GM19240 (cell line): Measurements from ENCODE around the gene PEX10.
A peak's percentile ranks its signal among the peaks of the same experiment; 100 is the strongest.

Experiments
- DNase-seq: peaks from one replicate; pipeline ENCODE4 v3.0.0; 2011; ENCODE audit warnings: low spot score; ENCODE audit not compliant: insufficient read length

PEX10 gene

DNA sequence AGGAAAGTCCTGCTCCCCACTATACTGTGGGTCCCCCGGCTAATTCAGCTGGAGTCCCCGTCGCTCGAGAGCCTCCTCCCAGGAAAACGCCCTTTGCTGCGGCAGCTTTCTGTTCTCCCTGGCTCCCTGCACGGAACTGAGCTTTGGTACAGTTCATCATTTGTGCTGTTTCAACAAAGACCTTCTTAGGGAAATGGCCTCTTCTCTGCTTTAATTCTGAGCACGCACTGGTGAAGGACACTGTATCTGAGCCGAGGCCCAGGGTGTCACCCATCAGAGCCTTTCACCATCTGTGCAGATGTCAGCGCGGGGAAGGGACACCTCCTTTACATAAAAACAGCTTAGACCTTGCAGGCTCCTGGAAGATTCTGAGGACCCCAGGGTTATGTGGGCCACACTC lies 13.5 kb upstream of the PEX10 start:
- no peak for DNase-seq

DNA sequence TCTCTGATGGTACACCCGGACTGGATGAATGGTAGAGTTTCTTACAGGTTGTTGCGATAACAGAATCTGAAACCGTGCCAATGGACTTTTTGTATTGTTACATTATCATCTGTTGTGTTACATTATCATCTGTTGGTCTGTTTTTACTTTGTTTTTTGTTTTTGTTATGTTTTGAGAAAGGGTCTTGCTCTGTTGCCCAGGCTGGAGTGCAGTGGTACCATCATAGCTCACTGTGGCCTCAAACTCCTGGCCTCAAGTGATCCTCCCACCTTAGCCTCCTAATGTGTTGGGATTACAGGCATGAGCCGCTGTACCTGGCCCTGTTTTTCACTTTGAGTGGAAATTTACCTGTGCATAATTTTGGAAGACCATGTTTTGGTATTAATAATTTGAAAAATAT lies 10.2 kb upstream of the PEX10 start:
- no peak for DNase-seq

DNA sequence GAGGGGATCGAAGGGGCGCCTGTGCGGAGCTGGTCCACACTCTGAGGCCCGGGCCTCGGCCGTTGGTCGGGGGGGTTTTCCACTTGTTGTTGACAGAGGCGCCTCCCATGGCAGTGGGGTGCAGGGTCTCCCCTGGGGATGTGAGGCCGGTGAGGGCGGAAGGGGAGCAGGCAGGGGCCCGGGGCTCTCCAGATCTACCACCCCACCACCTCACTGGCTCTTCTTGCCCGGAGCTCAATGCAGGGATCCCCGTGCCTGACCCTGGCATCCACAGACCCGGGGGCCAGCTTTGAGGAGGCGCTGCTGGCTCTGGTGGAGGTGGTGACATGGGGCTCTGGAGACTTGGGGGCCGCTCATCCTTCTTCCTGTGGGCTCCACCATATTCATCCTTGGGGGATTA lies 7.1 kb upstream of the PEX10 start:
- DNase-seq = no peak

DNA sequence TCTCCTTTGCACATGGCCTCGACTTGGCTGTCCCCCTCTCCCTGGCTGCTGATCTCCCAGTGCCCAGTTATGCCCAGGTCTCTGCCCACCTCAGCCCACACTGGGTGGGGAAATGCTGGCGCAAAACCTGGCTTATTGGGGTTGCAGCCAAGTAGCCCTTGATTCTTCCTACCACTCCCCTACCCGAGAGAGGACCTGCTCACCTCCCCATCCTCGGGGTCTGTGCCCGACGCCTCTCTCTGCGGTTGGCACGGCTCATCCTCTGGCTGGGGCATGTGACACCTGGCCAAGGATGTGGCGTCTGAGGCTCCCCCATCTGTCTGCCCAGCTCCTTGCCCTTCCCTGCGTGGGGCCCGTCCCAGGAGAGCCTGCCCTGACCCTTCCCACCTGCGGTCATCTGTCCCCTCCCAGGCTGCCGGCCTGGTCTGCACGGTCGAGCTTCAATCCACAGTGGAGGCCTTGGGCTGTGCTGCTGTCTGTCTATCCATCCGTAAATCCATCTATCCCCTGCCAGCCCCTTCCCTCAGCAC lies 6.5 kb upstream of the PEX10 start:
- no peak for DNase-seq

DNA sequence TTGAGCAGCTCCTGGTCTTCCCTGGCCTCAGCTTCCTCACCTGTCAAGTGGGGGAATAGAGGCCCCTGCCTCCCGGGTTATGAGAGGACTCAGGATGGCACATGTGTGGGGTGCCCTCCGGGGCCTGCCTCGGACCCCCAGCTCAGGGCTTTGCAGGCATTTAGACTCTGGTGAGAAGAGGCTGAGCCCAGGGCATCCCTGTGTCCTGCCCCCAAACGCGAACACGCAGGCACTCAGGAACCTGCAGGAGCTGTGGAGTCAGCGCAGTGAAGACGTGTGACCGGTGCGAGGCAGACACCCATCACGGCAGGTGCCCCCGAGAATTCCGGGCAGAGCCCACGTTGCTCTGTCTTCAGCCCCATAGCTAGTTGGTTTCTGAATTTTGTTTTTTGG lies 5.5 kb upstream of the PEX10 start:
- DNase-seq = no peak

DNA sequence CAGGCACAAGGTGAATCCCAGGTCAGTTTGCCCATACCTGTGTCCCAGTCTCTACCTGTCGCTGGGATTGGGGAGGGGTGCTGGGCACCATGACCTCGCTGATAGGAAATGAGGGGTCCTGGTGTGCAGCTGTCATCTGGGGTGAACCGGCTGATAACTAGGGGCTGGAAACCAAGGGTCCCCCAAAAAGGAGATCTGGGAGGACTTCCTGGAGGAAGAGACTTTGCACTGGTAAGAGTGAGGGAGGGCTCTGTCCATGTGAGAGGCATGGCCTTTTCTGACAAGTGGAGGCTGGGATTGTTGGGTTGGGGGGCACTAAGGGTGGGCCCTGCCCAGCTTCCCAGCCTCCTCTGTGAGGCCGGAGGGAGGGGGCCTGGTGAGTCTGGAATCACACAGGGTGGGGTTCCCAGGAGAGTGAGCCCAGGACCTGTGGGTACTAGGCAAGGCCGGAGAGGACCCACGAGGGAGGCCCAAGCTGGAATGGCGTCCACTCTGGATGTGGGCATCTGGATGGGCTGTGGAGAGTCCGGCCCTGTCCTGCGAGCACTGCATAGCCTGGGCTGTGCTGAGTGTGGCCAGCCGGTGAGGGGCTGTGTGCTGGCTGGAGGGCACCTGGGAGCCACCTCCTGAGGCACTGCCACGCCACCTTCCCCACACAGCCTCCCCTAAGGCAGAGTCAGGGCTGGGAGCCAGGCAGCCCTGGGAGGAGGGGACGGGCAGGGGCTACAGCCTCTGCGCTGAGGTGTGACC lies 4.9 kb upstream of the PEX10 start:
- no peak for DNase-seq

DNA sequence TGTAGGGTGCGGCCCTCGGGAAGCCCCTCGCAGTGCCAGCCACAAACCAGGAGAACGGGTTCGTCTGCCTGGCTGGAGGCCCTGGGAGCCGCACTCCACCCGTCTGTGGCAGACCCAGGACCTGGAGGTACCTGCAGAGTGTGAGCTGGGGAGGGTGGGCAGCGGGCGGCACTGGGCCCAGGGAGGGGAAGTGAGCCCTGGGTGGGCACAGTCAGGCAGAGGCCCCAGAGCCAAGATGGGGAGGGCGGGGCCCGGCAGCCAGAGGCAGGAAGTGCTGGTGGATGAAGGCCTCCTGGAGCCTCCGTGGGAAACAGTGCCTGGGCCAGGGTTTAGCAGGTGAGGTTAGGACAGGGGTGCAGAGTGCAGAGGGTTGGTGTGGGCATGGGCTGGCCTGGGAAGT lies 4.0 kb upstream of the PEX10 start:
- DNase-seq = no peak

DNA sequence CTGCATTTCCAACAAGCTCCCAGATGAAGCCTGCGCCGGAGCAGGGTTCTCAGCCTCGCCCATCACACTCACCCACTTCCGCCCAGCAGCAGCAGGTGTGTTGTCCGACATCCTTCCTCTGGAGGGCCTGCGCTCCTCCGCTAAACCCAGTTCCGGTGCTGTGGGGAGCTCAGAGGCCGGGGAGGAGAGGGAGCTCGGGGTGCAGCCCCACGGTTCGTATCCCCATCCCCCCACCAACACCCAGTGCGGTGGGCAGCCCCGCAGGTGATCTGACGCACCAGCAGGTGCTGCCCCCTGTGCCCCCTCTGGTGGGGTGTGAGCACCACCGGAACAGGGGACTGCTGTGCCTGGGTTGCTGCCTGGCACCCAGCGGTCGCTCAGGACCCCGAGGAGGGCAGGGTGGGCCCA lies 3.4 kb upstream of the PEX10 start:
- no peak for DNase-seq

DNA sequence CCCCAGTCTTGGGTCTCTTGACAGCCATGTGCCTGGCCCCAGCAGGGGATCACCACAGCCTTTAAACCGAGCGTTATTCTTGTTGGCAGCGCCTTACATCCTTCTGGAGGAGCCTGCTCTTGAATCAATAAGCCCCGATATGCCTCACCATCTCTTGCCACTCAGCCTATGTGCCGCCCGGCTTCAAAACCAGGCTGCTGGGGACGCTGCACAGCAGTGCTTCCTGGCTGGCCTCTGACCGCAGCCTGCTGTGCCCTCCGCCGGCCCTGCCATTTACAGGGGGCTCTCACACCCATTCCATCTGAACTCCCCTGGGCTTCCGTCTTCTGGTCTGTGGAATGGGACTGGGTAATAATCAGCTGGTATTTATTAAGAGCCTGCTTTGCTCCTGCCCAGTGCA lies 3.0 kb upstream of the PEX10 start:
- DNase-seq = no peak

DNA sequence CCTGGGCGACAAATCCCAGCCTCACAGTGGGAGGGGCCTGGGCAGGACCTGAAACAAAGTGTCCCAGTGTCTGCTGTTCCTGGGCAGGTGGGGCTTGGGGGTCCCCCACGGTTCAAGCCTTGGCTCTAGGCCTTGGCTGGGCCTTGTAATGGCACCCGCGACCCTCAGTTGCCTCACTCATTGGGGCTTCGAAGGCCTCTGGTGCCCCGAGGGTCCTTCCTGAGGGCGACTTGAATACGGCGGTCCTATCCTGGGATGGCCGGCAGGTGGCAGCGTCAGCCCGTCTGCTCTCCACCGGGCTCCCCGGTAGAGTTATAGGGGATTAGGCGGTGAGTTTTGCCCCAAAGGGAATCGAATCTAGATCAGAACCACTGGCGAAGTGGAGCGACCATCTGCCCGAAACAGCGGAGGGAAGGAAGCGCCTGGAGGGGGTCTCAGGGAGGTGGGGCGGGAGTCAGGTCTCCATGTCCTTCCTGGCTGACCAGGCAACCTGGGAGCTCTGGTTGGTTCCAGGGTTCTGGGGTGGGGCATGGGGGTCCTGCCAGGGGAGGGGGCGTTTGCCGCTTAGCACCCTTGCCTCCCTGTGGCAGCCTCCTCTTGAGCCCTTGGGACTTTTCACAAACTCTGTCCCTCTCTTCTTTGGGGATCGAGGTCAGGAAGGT lies 2.1 kb upstream of the PEX10 start:
- peak; percentile 93 for DNase-seq

DNA sequence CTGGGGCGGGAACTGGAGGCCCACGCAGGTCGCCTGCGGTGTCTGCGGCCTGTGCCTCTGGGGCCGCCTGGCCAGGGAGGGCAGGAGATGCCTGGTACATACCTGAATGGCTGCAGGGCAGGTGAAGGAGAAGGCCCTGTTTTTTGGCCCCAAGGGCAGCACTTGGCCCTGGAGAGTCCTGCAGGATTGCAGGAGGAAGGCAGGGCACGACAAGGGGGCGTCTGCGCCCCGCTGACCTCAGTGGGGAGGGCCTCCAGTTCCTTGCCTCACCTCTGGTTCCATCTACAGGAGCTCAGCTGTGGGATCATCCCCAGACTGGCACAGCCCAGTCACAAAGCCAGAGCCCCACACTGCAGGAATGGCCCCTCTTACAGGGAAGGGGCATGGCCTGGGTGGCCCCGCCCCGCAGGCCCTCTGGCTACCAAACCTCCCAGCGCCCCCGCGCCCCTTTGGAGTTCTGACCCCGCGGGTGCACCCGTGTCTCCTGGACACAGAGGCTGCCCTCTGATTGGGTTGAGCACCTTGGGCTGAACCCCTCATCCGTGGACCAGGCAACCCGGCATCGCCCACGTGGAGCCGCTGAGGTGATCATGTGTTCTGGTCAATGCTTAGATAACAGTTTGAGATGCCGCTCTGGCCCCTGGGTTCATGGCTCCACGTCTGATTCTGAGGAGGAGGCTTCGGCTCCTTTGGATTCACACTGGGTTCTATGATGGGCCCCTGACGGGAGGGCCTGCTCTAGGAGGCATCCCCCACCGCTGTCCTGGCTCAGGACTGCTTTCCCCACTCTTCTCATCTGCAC lies 1.3 kb upstream of the PEX10 start:
- no peak for DNase-seq

DNA sequence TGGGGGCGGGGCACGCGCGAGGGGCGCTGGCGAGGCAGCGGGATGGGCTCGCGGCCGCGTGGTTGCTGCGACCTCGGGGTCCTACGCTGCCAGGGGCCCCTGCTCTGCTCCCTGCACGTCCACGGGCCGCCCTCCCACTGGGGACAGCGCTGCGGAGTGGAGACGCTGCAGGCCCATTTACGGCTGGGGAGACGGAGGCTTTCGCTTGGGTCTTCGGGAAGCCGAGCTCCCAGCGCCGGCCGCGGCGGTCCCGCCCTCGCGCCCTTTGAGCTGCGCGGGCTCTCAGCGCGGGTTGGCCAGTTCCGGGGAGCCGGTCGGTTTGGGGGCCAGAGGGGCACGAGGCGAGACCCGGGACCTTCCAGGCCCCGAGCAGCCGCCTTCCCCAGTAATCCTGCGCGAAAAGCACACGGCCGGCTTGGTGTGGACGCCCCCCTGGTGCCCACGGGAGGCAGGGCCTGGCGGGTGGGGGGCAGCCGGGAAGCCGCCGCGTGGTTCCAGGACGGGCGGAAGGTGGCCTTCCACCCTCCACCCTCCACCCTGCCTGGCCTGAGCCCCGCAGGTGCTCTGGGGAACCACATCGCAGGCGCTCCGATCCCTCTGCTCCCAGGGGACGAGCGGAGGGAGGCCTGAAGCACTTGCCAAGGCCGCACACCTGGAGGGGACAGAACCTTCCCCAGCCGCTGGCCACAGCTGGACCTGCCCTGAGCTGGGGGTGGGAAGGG lies 570 bp upstream of the PEX10 start:
- DNase-seq = peak; percentile 52

DNA sequence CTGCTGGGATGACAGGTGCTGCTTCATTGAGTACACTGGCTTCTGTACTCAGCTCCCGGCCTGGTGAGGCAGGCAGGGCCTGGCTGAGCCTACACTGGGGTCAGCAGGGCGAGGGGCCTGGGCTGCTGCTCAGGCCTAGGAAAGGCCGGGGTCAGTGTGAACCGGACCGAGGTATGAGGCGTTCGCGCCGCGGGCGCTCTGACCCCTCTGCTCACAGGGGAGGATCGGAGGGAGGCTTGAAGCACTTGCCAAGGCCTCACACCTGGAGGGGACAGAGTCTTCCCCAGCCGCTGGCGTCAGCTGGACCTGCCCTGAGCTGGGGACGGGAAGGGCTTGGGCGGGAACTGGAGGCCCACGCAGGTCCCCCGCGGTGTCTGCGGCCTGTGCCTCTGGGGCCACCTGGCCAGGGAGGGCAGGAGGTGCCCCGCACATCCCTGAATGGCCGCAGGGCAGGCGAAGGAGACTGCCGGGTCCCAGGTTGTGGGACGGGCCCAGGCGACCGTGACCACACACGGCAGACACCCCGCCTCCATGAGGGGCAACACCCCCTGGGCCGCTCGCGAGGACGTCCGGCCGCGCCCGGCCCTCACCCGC lies 466 bp downstream of the PEX10 start:
- DNase-seq = peak; percentile 45

DNA sequence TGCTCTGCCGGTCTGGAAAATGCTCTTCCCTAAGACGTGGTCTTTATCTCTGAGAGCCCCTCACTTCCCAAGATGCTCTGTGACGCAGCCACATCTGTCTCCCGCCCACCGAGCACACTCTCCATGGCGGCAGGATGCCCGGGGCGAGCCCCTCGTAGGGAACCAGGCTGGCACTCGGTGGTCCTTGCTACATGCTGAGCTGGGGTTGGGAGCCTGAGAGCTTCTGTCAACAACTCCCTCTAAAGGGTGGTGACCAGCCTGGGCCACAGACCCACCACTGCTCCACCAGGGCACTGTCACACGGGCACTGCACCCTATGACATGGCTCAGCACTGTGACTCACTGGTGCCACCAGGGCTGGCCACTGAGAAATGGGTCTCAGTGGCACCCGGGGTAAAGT lies 2.6 kb downstream of the PEX10 start:
- DNase-seq = no peak

DNA sequence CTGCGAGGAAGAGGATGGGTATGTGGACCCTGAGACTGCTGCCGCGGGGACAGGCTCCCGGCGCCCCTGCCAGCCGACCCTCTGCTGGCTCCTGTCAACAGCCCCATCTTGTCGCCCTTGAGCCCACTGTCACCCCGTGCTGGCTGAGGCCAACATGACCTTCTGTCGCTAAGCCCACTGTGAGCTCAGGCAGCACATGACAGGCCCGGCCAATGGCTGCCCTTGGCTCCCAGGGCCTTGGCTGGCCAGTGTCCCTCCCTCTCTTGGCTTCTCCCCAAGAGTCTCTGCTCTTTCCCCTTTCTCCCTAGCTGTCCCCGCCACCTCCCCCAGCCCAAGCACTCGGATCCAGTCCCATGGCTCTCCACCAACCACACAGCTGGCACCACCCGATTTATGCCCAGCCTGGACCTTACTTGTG lies 3.5 kb downstream of the PEX10 start:
- no peak for DNase-seq

DNA sequence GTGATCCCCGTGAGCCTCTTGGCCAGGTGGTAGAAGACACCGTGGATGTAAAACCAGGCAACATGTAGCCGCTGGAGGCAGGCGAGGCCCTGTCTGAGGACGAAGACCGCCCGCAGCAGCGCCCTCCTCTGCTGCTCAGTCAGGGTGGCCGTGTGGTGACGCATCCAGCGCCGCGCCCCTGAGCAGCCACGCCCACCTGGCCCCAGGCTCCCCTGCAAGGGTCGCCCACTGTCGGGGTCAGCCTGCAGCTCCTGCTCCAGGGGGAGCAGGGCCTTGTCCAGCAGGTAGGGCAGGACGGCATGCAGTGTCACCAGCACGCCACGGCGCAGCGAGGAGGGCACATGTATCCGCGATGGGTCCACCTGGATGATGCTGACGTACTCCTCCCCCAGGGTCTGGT lies 3.9 kb downstream of the PEX10 start:
- no peak for DNase-seq

DNA sequence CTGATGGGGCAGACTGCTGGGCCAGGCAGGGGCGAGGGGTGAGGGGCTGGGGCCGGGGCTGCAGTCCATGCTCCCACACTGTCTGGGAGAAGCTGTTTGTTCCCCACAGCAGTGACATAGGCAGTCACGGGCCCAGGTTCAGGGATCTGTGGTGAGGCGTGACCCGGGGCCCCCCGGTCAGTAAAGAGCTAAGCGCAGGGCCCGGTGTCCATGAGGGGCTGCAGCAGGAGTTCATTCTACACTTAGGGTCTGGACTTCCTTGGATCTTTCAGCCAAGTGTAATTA lies 4.4 kb downstream of the PEX10 start:
- no peak for DNase-seq

DNA sequence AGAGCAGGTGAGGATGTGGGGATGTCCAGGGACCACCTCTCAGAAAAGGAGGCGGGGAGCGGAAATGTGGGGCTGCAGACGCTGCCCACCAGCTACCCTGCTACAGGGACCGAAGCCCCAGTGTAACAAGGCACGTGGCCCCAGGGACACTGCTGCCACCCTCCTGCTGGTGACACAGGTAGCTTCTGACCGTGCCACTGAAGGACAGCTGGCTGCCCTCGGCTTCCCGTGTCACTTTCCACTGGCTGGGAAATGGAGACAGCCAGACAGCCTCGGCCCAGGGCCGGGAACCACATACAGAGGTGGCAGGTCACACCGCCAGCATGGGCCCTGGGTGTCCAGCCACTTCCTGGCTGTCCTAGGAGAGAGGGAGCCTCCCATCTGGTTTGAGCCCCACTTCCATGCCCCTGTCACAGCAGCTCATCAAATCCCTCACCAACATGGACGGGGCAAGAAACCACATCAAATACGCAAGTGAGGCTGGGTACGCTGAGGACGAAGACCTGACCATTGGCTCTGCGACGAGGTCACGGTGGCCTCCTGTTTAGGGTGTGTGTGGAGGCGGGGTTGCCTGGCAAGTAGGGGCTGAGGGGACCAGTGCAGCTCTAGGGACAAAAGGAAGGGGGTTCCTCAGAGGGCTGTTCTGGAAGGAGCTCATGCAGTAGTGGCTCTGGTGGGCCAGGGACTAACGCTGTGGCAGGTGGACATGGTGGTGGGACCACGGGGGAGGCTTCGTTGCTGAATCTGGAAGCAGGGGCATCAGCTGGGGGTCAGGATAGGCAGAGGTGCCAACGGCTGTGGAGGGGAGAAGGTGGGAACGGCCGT lies 5.0 kb downstream of the PEX10 start:
- no peak for DNase-seq

DNA sequence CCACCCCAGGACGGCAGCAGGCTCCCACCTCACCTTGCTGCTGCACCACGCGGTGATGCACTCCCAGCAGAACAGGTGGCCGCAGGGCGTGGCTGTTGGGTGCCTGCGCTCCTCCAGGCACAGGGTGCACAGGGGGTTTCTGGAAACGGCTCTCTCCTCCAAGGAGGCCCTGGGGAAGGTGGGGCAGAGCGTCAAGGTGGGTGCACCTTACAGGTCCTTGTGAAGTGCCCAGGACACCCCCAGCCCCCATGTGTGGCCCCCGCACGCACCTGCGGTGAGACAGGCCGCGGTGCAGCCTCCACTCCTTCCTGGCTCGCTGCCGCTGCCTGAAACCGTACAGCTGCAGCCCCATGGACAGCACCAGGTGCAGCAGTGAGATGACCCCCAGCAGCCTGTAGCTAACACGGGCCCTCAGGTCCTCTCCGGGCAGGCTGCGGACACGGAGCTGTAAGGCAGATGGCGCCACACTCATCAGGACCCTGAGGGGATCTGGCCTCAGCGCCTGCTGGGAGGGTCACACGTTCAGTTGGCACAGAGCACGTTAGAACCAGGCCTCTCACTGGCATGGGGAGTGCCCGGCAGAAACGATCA lies 5.8 kb downstream of the PEX10 start:
- no peak for DNase-seq
